ENCODE results near the gene HSD17B1.

Gene HSD17B1

GRCh38 chr17:42559075-42559474, 6.4 kb downstream of the HSD17B1 start:
- Histone ChIP-seq H4K20me1 (ENCODE audit: insufficient read depth, low read length, poor library complexity, severe bottlenecking) (peaks cover 11% of the 10 kb centered on the region), H3K79me2 (ENCODE audit: insufficient read depth, low read length) (peaks cover 42% of the 10 kb centered on the region), H3K36me3 (ENCODE audit: insufficient read depth, low read length) (no peaks in the 10 kb centered on the region), H3K4me3 (ENCODE audit: low read length, poor library complexity, severe bottlenecking) (no peak overlapping the region), H3K4me2 (ENCODE audit: low read depth, low read length, poor library complexity, severe bottlenecking) (no peak overlapping the region), H3K9me2 (replicated peaks; ENCODE audit: low read depth, low read length) (no peaks in the 10 kb centered on the region), H2AFZ (ENCODE audit: low read length) (no peak overlapping the region), H3K9me3 (ENCODE audit: insufficient read depth, low read depth, low read length) (no peaks in the 10 kb centered on the region), H3F3A (ENCODE audit: low read depth) (0 out of 2 replicates have a peak, but pooled peaks cover 6% of the 10 kb centered on the region), H3K4me1 (ENCODE audit: insufficient read depth, low read length, poor library complexity, severe bottlenecking) (peaks cover 21% of the 10 kb centered on the region), H3K27me3 (ENCODE audit: insufficient read depth, low read length, poor library complexity, severe bottlenecking) (no peaks in the 10 kb centered on the region), H3K9ac (ENCODE audit: low read depth, low read length, poor library complexity, severe bottlenecking) (no peak overlapping the region)
- TF ChIP-seq EZH2phosphoT487 (IDR thresholded peaks at IDR 0.05; ENCODE audit: borderline replicate concordance) (no peak), CTCF (conservative IDR thresholded peaks at IDR 0.05; ENCODE audit: low read length) (no peak)

DNA sequence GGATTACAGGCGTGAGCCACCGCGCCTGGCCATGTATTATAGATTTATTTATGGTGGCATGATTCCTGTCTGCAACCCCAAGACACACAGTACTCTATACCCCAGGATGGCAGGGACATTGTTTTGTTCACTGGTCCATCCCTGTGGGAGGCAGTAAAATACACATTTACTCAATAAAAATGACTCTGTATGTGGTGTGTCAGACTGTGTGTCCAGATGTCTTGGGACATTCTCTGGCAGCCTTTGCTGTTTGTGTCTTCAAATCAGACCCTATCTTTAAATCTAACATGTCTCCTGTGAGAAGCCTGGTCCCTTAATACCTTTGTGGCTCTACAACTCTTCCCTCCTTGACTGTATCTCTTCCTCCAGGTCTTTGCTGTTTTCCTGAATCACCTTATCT, 7.5 kb downstream of the HSD17B1 start:
- H3K9me3 ChIP-seq (ENCODE audit: insufficient read depth, low read depth, low read length): no peaks in the 10 kb centered on the region
- no peaks in the 10 kb centered on the region for H3K9me2 ChIP-seq (replicated peaks; ENCODE audit: low read depth, low read length)
- H3K4me1 ChIP-seq (ENCODE audit: insufficient read depth, low read length, poor library complexity, severe bottlenecking): peaks cover 20% of the 10 kb centered on the region
- peak overlapping the region; percentile 22 for H3K9ac ChIP-seq (ENCODE audit: low read depth, low read length, poor library complexity, severe bottlenecking)
- H4K20me1 ChIP-seq (ENCODE audit: insufficient read depth, low read length, poor library complexity, severe bottlenecking): peaks cover 9% of the 10 kb centered on the region
- peak overlapping the region; percentile 4 for H3K4me2 ChIP-seq (ENCODE audit: low read depth, low read length, poor library complexity, severe bottlenecking)
- H3K79me2 ChIP-seq (ENCODE audit: insufficient read depth, low read length): peaks cover 39% of the 10 kb centered on the region
- no peak overlapping the region for H3K4me3 ChIP-seq (ENCODE audit: low read length, poor library complexity, severe bottlenecking)
- H2AFZ ChIP-seq (ENCODE audit: low read length): no peak overlapping the region
- no peak for TF ChIP-seq EZH2phosphoT487 (IDR thresholded peaks at IDR 0.05; ENCODE audit: borderline replicate concordance)
- TF ChIP-seq CTCF (conservative IDR thresholded peaks at IDR 0.05; ENCODE audit: low read length): no peak
- 0 out of 2 replicates have a peak, but pooled peaks cover 6% of the 10 kb centered on the region for H3F3A ChIP-seq (ENCODE audit: low read depth)
- peaks cover 6% of the 10 kb centered on the region; the same call in 1 of the 2 replicates for H3K36me3 ChIP-seq (ENCODE audit: insufficient read depth, low read length)
- H3K27me3 ChIP-seq (ENCODE audit: insufficient read depth, low read length, poor library complexity, severe bottlenecking): no peaks in the 10 kb centered on the region

GRCh38 chr17:42561897-42562387, 9.2 kb downstream of the HSD17B1 start, which contains the start of gene COASY:
COASY (plus strand) TSS chr17:42562148; CDS start chr17:42562623, 475 bp downstream.
- peak within 1 kb of the TSS; percentile 91 for H2AFZ ChIP-seq (ENCODE audit: low read length)
- H3K9ac ChIP-seq (ENCODE audit: low read depth, low read length, poor library complexity, severe bottlenecking): peak within 1 kb of the TSS; percentile 92
- peaks cover 10% of the 10 kb centered on the region; the same call in 1 of the 2 replicates for H3K36me3 ChIP-seq (ENCODE audit: insufficient read depth, low read length)
- H3K79me2 ChIP-seq (ENCODE audit: insufficient read depth, low read length): peaks cover 46% of the 10 kb centered on the region
- H3K4me1 ChIP-seq (ENCODE audit: insufficient read depth, low read length, poor library complexity, severe bottlenecking): peaks cover 29% of the 10 kb centered on the region
- H3K27me3 ChIP-seq (ENCODE audit: insufficient read depth, low read length, poor library complexity, severe bottlenecking): no peaks in the 10 kb centered on the region
- TF ChIP-seq EZH2phosphoT487 (IDR thresholded peaks at IDR 0.05; ENCODE audit: borderline replicate concordance) (no peak), CTCF (conservative IDR thresholded peaks at IDR 0.05; ENCODE audit: low read length) (no peak)
- H3K9me3 ChIP-seq (ENCODE audit: insufficient read depth, low read depth, low read length): no peaks in the 10 kb centered on the region
- no peaks in the 10 kb centered on the region for H3K9me2 ChIP-seq (replicated peaks; ENCODE audit: low read depth, low read length)
- H3F3A ChIP-seq (ENCODE audit: low read depth): peaks cover 6% of the 10 kb centered on the region; the same call in 1 of the 2 replicates
- peaks cover 9% of the 10 kb centered on the region for H4K20me1 ChIP-seq (ENCODE audit: insufficient read depth, low read length, poor library complexity, severe bottlenecking)
- peak within 1 kb of the TSS; percentile 99 for H3K4me3 ChIP-seq (ENCODE audit: low read length, poor library complexity, severe bottlenecking)
- peak within 1 kb of the TSS; percentile 84 for H3K4me2 ChIP-seq (ENCODE audit: low read depth, low read length, poor library complexity, severe bottlenecking)
